Stimulated activated CD4-positive, alpha-beta T cell treated with anti-CD3 and anti-CD28 coated beads, Interleukin-1b, Interleukin-23, amount 100 ng/mL, for 48 hours (primary cell): Measurements from ENCODE around the gene MSMB.
A peak's percentile ranks its signal among the peaks of the same experiment; 100 is the strongest.

ENCODE experiments used
- DNase-seq: peaks from one replicate; pipeline ENCODE4 v3.0.0-alpha.2; 2020

The MSMB gene

DNA sequence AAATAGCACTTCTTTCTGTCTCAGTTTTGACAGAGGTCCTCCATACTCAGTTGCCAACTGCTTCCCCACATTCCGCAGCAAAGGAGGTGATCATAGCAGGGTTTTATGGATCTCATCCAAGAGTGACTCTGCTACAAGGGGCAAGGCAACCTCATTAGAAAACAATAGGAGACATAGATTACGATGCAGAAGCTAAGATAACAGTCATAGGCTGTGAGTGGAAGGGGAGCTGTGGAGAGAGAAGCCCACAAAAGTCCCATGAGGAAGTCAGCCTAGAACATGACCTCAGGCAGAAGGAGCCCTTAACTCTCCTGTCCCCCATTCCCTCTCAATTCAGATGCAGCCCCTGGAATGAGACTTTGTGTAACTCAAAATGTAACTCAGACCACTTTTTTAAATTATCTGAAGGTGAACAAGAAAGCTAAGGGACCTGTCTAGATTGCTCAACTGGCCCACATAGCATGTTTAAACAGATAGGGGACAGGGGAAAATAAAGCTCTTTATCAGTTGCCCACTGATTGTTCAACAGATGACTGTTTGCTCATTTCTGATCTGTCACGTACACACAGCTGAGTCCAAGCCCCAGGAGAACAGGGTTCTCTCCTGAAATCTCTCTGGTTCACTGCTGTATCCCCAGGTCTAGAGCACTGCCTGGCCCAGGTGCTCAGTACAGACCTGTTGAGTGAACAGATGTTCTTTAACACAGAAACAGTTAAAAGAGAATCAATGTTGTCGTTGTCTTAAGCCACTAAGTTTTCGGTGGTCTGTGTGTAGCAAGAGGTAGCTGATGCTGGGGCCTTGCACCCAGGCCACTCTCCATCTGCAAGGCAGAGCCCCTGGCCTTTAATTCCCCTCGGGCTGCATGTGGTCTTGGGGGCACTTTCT lies 14.2 kb downstream of the MSMB start:
- DNase-seq: no peak

DNA sequence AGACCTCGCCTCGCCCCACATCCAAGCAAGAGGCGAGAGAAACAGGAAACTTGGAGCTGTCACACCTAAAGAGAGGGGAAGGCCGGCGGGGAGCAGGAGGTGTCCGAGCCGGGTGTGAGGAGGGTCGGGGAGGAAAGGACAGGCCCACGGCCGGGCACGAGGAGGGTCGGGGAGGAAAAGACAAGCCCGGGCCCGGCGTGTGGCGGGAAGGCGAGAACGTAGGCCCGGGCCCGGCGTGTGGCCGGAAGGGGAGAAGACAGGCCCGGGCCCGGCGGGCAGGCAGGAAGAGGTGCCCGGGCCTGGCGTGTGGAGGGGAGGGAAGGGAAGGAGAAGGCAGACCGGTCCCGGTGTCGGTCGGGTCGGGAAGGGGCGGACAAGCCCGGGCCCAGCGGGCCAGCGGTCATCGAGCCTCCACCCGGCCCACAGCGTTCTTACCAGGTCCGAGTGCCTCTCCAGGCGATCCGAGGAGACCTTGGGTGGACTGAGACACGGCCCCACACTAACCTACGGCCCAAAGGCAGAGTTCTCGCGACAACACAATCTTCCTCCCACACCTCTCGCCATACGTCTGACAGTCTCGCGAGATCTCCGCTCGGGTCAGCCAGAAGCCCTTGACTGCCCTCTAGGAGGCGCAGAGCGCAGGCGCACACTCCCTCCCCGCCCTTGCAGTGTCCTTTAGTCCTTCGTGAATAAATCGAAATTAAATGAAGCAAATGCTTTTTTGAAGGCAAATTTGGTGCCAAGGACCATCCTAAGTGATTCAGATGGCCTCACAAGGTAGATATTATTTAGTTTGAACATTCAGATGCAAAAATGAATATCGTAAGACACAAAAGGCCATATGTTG lies 15.8 kb downstream of the MSMB start, which contains the start of gene NCOA4:
Gene NCOA4 (minus strand): TSS at position 533 of the 847 bp plus-strand sequence. CDS start 13,943 bp downstream, outside the sequence.
- peak; percentile 97 for DNase-seq

DNA sequence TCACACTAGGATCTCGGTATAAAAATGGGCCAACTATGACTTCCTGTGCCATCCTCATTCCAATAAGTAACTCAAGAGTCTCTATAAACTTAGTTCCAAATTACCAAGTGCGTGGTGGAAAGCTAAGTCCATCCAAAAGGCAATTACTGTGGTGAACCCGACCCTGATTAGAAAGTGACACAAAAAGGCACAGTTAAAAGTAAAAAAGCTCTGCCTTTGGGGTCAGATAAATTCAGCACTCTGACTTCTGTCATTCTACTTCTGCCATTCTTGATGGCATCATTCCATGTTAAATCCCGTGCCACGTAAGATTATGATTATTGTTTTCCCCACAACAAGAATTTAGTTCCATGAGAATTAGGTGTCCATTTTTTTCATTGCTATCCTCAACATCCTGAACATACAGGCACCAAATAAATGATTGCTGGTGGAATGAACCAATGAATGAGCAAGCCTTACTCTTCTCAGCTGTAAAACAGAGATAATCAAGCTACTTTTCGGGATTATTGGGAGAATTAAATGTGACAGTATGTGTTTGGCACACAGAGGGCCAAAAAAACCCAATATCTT lies 16.5 kb downstream of the MSMB start:
- no peak for DNase-seq

DNA sequence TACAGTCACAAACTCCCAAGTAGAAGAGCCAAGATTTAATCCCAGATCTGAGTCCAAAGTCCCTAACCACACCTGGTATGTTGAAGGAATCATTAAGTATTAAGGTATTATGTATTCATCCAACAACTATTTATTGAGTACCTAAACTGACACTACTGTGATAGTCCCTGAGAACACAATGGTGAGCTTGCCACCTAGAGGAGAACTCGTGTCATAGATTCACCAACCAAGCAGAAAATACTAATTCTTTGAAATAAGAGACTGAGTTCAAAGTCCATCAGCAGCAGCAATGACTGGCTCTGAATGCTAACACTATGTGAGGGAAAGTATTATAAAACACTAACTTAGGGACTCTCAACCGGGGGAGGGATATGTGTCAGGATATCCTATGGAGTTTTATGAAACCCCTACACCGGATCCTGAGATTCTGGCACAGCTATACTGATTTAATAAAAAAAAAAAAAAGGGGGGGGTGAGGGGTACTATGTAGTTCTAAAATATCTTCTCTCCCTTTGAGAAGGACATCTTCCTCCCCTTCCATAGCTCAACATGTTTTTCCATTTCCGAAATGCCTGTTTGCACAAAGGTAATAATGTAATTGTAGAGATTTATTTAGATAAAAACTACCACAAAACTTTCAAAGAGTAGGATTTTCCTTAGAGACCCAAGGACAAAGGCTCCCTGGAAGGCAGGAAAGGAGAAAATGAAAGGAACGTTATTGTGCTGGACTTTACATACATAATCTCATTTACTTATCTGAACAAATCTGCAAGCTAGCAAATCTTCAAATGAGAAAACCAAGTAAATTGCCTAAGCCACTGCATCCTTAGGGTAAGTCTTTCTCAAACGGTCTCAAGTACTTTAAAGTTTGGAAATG lies 17.2 kb downstream of the MSMB start:
- peak; percentile 12 for DNase-seq

DNA sequence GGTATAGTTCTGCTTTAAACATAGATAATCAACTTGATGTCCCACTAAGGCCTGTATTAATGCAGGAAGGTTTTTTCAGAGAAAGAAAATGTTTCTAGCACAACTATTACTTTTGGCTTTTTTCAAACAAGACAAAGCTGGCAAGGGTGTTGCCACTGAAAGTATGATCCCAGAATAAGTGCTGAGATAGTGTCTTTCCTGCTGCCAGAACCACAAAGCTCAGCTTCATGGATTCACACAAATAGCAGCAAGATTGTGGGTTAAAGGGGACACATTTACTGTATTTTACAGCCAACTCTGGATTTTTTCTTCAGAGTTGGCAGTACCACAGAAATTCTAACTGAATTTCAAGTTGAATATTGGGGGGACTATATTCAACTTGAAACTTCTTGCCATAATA lies 20.0 kb downstream of the MSMB start:
- no peak for DNase-seq

DNA sequence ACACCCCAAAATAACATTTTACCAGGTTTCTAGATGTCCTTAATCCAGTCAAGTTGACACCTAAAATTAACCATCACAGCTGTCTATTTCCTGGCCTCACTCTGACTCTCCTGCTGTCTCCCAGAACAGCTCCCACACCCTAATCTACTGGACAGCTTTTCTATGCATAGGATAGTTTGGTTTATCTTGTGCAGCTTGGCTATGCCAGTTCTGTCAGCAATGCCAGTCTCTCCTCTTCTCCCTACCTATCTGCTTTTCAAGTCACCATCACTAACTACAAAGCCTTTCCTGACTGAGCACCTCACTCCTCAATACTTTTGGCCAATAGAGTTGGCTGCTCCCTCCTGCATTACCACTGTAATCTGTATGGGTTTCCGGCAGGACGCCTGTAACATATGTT lies 20.7 kb downstream of the MSMB start:
- DNase-seq: no peak

DNA sequence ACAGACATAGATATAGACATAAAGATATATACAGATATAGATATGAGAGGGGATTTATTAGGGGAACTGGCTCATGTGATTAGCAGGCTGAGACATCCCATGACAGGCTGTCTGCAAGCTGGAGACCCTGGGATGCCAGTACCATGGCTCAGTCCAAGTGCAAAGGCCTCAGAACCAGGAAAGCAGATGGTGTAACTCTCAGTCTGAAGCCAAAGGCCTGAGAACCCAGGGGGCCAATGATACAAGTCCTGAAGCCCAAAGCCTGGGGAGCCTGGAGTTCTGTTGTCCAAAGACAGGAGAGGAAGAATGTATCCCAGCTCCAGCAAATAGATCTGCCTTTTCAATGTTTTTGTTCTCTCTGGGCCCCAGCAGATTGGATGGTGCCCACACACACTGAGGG lies 21.1 kb downstream of the MSMB start:
- DNase-seq: no peak

DNA sequence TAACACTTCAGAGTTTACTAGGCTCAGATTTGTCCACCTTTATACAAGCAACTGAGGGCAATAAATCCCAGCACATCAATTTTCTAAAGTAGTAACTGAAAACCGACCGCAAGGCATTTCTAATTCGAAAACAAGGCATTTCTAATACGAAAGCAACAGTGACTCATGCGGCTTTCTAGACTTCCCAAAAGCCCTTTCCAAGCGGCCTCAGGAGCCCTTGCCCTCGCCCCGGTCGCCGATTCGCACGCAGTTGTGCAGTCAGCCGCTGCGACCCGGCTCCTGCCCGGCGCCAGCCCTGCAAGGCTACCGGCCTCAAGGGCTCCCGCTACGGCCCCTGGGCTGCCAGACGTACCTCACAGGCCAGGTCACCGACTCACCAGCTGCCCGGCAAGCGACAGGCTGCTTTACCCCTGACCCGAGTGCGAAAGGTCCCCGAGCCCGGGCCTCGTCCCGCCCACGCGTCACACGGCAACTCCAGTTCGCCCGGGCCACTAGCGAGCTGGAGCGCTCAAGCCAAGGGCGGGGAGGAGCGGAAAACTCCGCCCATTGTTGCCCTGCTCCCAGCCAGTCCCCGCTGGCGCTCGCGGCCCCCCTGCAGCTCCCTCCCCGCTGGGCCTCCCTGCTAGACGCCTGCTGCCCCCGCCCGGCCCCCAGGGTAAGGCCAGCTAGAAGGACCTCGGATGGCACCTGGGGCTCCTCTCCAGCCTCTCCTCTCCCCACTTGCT lies 22.9 kb downstream of the MSMB start:
- DNase-seq: peak; percentile 81

DNA sequence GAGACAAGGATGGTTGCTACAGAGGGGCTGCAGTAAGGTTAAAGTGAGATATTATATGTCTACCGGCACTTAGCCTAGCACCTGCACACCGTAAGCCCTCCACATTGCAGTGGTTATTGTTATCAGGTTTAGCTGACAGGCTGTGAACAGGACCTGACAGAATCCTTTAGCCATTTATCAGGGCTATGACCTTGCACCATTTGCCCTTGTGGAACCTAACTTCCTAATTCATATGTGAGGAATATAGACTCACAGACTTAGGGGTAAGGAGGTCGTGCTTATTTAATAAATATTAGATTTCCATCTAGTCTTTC lies 25.8 kb downstream of the MSMB start:
- DNase-seq: no peak

DNA sequence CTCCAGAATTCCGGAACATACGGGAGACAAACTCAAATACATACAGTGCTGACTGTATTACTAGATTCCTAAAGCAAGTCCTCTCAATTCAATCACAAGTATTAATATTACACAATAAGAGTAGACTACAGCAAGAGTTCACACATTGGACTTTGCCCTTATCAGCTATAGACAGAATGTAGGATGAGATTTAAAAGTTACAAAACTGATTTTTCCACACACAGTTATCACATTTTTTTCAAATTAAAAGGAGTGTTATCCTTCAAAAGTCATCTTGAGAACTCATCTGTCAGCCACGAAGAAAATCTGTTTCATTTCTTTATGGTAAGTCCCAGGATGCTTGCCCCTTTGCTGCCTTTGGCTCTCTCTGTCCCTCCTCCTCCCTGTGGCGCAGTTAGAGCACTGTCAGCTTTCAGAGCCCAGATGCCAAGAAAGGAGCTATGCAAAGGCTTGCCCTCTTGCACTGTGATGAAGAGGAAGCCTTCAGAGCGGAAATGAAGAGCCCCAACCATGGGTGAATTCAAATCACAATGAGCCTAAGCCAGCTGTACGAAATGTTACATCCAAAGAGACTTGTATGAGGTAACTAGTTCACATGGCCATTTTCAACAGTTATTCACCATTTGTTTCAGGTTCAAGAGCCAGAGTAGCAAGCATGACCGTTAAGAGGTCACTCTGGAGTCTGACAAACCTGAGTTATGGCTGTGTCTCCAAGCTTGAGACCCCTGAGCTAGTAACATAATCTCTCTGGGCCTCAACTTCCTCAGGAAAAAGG lies 26.3 kb downstream of the MSMB start:
- no peak for DNase-seq

DNA sequence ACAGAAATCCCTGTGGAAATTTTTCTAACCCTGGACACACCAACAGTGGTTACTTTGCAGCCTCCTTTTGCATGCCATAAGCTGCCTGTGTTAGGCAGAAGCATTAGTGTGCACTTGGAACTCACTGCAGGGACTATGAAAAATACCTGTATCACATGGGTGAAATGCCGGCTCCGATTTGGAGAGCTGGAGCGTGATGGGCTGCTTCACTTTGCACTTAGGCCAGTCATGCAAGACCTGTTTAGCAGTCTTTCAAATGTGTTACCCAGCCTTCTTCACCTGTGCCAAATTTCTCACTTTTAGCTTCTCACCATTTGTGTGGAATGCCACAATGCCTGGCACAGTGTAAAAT lies 26.9 kb downstream of the MSMB start:
- DNase-seq: no peak

DNA sequence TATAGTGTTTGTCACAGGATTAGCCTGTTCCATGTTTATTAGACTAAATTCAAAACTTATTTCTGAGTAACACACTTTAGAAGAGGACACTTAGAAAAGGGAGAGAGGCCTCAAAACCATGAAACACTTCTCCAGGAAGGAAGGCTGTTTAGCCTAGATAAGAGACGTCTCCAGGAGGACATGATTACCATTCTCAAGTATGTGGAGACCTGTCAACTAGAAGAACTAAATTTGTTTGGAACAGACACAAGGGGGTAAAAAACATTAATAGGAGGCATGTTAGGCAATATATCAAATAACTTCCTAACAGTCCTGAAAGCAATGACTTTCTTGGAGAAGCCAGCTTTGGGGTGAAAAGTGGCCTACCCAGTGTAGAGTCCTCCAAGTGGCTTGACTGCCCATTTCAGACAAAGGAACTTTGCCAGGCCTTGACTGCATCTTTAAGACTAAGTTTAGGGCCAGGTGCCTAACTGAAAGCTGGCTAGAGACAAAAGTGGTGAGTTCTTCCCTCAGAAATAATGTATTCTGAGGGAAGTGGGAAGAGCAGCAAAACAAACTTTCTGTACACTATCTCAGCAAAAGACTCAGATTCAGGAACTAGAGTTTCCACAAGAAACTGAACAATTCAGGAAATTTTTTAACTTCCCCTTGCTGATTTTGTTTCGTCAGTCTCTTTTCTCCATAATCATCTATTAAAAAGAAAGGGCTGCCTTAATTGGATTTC lies 27.5 kb downstream of the MSMB start:
- no peak for DNase-seq

DNA sequence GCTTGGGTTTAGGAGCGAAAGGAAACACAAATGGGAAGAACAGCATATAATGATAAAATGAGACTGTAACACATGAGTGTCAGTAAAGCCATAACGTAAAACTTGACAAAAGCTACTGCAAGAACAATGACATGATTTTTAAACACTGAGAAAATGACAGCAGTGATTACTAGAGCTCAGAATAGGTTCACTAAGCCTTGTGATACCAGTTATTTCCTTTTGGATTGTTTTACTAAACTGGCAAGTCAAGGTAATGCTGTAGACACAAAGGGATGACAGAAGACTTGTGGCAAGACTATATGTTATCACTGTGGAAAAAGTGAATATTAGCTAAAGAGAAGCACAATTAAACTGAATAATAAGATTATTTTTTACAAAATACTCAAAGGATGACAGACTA lies 28.3 kb downstream of the MSMB start:
- DNase-seq: no peak

DNA sequence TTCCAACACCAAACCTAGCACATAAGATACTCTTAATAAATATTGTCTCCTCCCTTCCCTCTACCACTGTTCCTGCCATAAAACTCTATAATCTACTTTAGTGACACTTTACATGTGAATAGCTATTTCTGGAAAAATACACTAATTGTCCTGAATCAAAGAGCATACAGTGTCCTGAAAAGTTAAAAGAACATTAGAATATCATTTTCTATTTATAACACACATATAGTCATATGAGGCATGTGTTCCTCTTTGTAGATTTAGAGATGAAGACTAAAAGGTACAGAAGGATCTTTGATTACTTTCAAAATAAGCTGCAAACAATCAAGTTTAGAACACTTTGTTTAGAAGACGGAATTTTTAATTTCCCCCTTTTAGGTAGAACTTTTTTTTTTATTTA lies 29.3 kb downstream of the MSMB start:
- DNase-seq: no peak

DNA sequence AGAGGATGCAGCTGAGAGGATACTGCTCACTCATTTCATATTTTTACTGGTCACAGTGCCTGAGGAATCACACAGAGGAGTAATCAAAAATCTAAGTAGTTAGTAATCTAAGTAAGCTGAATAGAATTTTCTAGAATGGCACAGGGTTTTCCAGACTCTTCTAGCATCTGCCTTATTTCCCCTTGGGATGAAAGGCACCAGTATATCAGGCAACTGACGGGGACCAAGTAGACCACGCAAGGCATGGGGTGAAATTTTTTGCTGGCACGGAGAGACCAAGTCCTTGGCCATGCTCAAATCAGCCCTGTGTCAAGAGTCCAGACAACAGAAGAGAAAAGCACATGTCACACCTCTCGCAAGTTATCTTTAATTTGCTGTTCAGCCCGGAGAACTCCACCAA lies 29.9 kb downstream of the MSMB start:
- DNase-seq: no peak

DNA sequence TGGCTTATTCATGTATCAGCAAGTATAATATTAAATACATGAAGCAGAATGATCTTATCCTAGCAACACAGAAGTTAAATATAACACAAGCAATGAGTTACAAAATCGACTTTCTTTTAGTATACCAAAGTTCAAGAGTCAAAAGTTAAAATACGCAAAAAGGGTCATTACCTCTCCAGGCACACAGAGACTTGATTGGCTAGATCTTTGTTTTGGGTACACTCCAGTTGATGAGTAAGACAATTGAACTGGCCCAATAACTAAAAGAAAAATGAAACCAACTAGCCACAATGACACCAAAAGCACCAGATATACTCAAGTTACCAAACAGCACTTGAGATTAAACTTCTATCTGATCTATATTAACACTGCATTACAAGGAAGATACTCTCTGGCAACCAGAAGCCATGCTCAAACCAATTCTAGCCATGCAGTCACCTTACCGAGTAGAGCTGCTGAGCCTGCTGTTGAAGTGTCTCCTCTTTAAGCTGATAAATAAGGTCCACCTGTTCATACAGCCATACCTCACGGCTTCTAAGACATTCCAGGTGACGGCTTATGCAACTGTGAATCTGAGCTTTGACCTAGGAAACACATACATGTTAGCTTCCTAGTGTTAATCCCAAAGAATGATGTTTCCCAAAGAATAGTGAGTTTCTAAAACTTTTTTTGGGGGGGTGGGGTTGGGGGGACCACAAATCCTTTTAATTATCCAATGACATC lies 31.2 kb downstream of the MSMB start:
- DNase-seq: no peak

DNA sequence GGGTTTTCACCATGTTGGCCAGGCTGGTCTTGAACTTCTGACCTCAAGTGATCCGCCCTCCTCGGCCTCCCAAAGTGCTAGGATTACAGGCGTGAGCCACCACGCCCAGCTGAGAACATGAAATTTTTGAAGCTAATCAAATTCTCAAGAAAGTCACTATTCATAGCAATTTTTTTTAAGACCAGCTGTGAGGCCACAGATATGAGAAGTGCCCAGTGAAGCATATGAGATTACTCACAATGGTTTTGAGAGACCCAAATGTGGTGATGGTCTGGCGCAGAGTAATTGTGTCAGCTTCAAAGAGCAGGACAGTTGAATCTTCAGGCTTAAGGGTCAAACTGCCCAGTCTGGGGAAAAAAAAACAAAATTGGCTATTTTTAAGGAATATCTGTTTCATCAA lies 31.9 kb downstream of the MSMB start:
- no peak for DNase-seq

DNA sequence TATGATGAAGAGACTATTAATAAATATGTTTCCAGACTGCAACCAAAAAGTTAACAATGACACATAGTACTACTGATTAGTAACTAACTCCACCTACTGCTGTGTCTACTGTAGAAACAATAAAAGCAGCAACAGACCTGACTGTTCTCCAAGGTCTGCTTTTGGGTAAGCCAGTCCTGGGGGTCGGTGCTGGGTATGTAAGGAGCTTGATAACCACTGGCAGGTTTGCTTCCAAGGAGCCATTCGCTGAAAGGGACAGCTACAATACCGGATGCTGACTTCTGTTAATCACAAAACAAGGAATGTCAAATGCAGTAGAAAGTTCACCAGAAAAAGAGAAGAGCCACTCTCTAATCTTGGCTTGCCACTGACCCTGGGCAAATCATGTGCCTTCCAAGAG lies 33.3 kb downstream of the MSMB start:
- DNase-seq: no peak

DNA sequence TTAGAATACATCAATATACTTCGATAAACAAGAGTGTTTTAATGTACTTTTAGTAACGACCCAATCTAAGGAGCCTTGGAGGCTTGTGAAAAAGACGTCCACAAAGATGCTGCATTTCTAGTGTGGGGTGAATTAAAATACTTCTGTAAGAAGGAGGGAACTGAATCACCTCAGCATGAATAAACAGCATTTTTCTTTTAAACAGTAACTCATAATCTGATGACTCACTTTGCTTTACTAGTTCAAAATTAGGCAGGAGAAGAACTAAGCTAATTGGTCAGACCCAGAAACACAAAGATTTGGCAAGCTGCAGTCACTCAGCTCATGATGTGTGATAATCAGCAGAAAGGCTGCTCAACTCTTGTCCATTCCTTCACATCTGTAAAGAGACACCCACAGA lies 39.9 kb downstream of the MSMB start:
- DNase-seq: no peak

DNA sequence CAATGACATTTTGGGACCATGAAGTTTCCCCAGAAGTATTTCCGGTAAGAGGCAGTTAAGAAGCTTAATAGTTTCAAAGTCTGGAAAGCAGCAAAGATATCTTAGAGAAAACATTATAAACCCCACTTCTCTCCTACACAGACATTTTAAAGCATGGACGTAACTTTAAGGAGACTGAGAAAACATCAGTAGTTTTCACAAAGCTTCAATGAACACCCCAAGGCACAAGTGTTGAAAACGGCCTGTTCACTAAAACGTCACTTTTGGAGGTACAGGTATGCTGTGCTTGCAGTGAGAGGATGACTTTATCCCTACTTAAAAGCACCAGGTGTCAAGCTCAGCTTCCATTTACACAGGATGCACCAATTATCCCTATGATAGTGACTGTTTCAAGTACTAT lies 40.7 kb downstream of the MSMB start:
- no peak for DNase-seq
